Fibroblast of villous mesenchyme (primary cell): Measurements from ENCODE around the gene ATP6V0C. TPM values are rescaled to one million over a fixed set of nuclear protein-coding genes. Genes with fewer than 3 reads are reported as not detected.
"Not testable (repeated sequence)": the region's sequence is repeated elsewhere in the genome, so short reads cannot be mapped to it uniquely, and the experiment has no call there.

Source experiments
- DNase-seq: peaks from one replicate; pipeline ENCODE4 v3.0.0-alpha.2; 2010; ENCODE audit warnings: low read depth
- H3K4me3 ChIP-seq: 2 replicates; pipeline ENCODE4 v1.5.1; 2011; ENCODE audit warnings: low read depth, mild to moderate bottlenecking, low read length
- small RNA-seq: library from RNA; depleted of rRNA; stranded (forward); fragments of <200 nt; gene quantifications from one replicate; pipeline ENCODE3, GENCODE V24; 2012
- total RNA-seq: library from RNA; depleted of rRNA; stranded (reverse); fragments of >200 nt; gene quantifications from 2 replicates; pipeline ENCODE4 v1.2.3, GENCODE V29; 2012
- TF ChIP-seq, protein P1 (sequence below): IDR thresholded peaks from 2 replicates; pipeline ENCODE4 v1.5.1; 2012; ENCODE audit warnings: low read depth, mild to moderate bottlenecking, low read length; ENCODE audit not compliant: insufficient read depth

The ATP6V0C gene
- total RNA-seq, 1 donor, result 23.3 TPM

DNA sequence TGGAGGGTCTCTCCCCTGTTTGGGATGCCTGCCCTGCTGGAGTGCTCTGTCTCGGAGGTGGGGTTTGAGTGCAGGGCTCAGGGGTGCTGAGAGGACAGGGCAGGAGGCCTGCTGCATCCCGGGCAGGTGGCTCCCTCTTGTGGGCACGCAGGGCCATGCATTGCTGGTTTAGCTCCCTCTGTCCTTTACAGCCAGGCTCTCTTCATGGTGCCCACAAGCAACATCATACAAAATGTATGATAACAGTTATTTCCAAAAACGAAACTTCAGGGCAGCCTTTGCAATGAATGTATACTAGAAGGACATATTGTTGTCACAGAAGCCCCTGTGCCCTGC lies 47.0 kb downstream of the ATP6V0C start:
- not testable (repeated sequence) for DNase-seq, H3K4me3 ChIP-seq
- TF ChIP-seq, protein P1, sequence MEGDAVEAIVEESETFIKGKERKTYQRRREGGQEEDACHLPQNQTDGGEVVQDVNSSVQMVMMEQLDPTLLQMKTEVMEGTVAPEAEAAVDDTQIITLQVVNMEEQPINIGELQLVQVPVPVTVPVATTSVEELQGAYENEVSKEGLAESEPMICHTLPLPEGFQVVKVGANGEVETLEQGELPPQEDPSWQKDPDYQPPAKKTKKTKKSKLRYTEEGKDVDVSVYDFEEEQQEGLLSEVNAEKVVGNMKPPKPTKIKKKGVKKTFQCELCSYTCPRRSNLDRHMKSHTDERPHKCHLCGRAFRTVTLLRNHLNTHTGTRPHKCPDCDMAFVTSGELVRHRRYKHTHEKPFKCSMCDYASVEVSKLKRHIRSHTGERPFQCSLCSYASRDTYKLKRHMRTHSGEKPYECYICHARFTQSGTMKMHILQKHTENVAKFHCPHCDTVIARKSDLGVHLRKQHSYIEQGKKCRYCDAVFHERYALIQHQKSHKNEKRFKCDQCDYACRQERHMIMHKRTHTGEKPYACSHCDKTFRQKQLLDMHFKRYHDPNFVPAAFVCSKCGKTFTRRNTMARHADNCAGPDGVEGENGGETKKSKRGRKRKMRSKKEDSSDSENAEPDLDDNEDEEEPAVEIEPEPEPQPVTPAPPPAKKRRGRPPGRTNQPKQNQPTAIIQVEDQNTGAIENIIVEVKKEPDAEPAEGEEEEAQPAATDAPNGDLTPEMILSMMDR, result peak; percentile 33

DNA sequence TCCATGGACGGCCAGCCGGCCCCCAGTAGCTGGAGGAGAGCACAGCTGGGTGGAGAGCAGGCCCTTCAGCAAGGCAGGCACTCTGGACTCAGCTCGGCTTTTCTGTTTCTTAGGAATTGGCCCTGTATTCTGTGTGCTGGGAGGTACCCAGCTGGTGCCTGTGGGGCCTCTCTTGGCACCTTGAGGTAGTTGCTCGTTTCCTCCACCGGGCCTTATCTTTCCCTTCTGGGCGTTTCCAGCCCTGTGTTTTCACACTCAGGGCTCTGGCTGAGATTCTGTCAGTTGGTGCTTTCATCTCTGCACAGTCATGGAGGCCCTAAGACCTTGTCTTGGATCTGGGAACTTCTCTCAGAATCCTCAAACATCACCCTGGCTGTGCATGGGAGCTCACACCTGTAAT lies 53.8 kb downstream of the ATP6V0C start:
- not testable (repeated sequence) for DNase-seq, H3K4me3 ChIP-seq

DNA sequence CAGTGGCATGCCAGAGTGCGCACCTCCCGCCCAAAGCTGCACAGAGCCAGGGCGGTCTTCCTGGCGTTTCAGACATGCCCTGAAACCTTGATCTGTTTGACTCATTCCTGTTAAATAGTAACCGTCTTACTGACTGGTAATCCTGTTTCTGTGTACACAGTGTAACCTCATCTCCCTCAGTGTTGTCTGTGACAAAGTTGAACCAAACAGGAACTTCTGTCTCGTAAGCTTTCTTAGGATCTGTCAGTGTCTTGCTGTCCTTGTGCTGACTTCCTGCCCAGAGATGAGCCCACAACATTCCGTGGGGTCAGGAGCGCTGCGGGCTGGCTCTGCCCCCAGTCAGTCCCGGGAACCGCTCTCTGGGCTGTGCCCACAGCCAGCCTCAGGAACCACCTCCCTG lies 54.8 kb downstream of the ATP6V0C start:
- not testable (repeated sequence) for DNase-seq, H3K4me3 ChIP-seq

Small RNA genes lying within 50 kb of the gene (small RNA-seq; reads per million reads assigned to genes)
- gene AC093525.1 (not detected), gene MIR3178 (not detected), gene MIR6768 (not detected)

Other genes with a start within 250 kb of the ATP6V0C start
- 85.7 and 95.0 TPM in 2 replicates for gene RNPS1, start 245.8 kb upstream of the ATP6V0C start, total RNA-seq
- gene ABCA3, start 173.2 kb upstream of the ATP6V0C start, total RNA-seq, result 0.43 and 0.97 TPM in 2 replicates
- gene CCNF, start 84.5 kb upstream of the ATP6V0C start, total RNA-seq, result 17.7 and 26.8 TPM in 2 replicates
- gene TEDC2, start 53.8 kb upstream of the ATP6V0C start, total RNA-seq, result 6.9 and 8.4 TPM in 2 replicates
- 0.43 and 0.64 TPM in 2 replicates for gene NTN3, start 42.7 kb upstream of the ATP6V0C start, total RNA-seq
- 15.5 and 19.4 TPM in 2 replicates for gene TBC1D24, start 38.8 kb upstream of the ATP6V0C start, total RNA-seq
- 31.1 and 45.7 TPM in 2 replicates for gene AMDHD2, start 6.4 kb downstream of the ATP6V0C start, total RNA-seq
- gene CEMP1, start 17.5 kb downstream of the ATP6V0C start, total RNA-seq, result not detected in 2 replicates
- 26.7 and 37.1 TPM in 2 replicates for gene PDPK1, start 24.1 kb downstream of the ATP6V0C start, total RNA-seq
- 25.0 and 26.4 TPM in 2 replicates for gene KCTD5, start 168.6 kb downstream of the ATP6V0C start, total RNA-seq
- 0.86 and 0.97 TPM in 2 replicates for gene PRSS27, start 206.3 kb downstream of the ATP6V0C start, total RNA-seq
- gene SRRM2, start 238.7 kb downstream of the ATP6V0C start, total RNA-seq, result 51.9 and 62.2 TPM in 2 replicates